GM21360 (cell line): ENCODE data around the gene OR2B6.
"Not testable (repeated sequence)": the region's sequence is repeated elsewhere in the genome, so short reads cannot be mapped to it uniquely, and the experiment has no call there.

Experiments used
- ATAC-seq: cut with Tn5 transposase; IDR thresholded peaks from one replicate; pipeline ENCODE4 v1.9.1; 2021; ENCODE audit warnings: mild to moderate bottlenecking, moderate library complexity; ENCODE audit not compliant: unreplicated experiment

The OR2B6 gene

GRCh38 chr6:27956941-27957340 is at the start of gene OR2B6:
OR2B6 (plus strand) TSS chr6:27957241; CDS start chr6:27957241, 0 bp downstream.
- ATAC-seq: no peak

- no peak for ATAC-seq
Measured at GRCh38 chr6:27908017-27908416, 49.0 kb upstream of the OR2B6 start.

DNA sequence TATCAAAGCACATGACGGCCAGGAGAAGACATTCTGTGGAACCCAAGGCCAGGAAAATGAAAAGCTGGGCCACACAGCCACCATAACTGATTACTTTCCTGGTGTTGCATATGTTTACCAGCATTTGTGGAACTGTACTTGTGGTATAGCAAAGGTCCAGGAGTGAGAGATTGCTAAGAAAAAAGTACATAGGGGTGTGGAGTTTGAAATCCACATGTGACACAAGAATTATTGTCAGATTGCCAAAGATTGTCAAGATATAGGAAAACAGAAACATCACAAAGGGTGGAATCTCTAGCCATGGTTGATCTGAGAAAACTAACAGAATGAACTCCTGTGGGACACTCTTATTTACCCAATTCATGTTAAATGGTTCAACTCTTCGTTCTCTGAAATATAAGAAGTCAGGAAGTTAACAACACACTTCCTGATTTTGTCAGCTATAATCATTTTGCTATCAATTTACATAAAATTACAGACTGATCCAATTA is 45.0 kb upstream of the OR2B6 start, which contains the start of gene OR2B2:
Gene OR2B2 (minus strand): TSS at position 441 of the 491 bp plus-strand sequence. CDS start 77 bp downstream, at position 364.
- no peak for ATAC-seq

- ATAC-seq: no peak
Measured at GRCh38 chr6:27922949-27923348, 34.1 kb upstream of the OR2B6 start.

DNA sequence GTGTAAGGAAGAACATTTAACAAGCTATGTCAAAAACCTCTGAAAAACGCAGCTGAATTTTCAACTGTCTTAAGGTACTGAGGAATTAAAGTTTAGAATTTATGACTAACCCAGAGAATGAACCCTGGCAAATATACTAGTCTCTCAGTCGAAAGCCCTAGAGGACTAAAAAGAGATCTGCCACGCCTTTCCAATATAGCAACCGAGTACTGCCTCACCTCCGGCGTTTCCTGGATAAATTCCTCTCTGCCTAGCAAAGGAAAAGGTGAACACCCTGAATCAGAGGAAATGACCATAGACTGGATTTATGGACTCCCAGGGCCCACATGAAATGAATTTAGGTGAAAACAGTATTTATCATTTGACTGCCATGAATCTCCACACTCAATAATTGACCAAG is 32.9 kb upstream of the OR2B6 start:
- no peak for ATAC-seq

DNA sequence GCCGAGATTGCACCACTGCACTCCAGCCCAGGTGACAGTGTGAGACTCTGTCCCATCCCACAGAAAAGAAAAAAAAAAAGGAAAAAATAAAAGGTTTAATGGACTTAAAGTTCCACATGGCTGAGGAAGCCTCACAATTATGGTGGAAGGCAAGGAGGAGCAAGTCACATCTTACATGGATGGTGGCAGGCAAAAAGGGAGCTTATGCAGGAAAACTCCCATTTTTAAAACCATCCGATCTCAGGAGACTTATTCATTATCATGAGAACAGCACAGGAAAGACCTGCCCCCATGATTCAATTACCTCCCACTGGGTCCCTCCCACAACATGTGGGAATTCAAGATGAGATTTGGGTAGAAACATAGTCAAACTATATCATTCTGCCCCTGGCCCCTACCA is 29.0 kb upstream of the OR2B6 start:
- not testable (repeated sequence) for ATAC-seq

GRCh38 chr6:27929930-27930329 is 27.1 kb upstream of the OR2B6 start:
- not testable (repeated sequence) for ATAC-seq

- no peak for ATAC-seq
Measured at GRCh38 chr6:27931209-27931608, 25.8 kb upstream of the OR2B6 start.

- no peak for ATAC-seq
Measured at GRCh38 chr6:27940766-27941165, 16.3 kb upstream of the OR2B6 start.

- not testable (repeated sequence) for ATAC-seq
Measured at GRCh38 chr6:27943072-27943471, 14.0 kb upstream of the OR2B6 start.

- ATAC-seq: no peak
Measured at GRCh38 chr6:27948237-27948636, 8.8 kb upstream of the OR2B6 start.

DNA sequence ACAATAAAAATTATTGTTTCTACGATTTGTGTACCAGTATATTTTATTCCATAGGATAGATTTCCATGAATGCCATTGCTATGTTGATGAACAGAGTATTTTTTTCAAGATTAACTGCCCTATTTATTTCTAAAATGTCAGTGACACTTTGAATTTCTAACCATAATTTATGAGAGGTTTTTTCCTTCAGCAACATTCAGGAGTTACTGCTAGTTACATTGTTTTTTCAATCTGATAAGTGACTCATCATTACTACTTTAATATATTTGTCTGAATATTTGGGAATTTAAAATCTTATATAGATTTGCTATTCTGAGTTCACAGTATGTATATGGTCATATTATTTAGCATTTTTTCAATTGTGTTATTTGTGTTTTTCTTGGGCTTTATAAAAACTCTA is 6.0 kb upstream of the OR2B6 start:
- ATAC-seq: no peak

GRCh38 chr6:27957516-27957915 is 475 bp downstream of the OR2B6 start:
- no peak for ATAC-seq

GRCh38 chr6:27962506-27962905 is 5.5 kb downstream of the OR2B6 start:
- ATAC-seq: no peak

DNA sequence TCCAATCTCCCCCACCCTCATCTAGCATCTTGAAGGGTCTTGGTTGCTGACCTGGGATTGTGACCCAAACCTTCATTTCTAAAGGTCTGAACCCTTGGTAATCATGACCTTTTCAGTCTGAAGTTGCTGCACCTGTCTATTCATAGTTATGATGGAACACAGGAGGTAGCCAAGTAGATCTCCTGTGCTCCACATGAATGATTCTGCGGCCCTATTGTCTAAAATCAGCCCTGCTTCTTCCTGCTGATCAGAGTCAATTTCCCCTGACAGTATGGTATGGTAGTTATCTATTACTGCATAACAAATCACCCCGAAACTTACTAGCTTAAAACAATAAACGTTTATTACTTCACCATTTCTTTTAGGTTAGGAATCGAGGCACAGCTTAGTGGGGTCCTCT is 9.0 kb downstream of the OR2B6 start:
- ATAC-seq: no peak

DNA sequence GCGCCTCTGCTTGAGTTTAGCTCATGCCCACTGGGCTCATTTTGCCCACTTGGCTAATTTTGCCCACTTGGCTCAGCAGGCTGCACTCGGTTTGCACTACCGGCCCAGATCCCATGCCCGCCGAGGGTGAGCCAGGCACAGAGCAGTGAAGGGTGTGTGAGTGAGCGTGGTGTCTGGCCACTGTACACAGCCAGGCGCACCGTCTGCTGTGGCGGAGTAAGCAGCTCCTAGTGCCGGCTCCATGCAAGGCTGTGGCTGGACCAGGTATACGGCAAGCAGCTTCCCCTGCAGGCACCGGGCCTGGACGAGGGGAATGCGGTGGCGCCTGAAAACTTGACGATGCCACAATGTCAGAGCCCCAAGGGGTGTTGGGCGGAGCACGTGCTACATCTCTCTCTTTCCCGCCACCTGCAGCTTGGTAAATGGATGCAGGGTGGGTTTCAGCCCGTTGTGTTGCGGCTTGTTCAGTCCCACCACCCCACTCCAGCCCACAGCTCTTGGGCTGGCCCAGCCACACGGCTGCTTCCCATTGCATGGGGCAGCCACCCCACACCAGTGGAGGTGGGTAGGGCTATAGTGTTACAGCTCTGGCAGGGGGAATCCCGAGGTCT is 9.9 kb downstream of the OR2B6 start:
- no peak for ATAC-seq

GRCh38 chr6:27970444-27970843 is 13.4 kb downstream of the OR2B6 start:
- no peak for ATAC-seq

GRCh38 chr6:27972750-27973149 is 15.7 kb downstream of the OR2B6 start:
- ATAC-seq: no peak

DNA sequence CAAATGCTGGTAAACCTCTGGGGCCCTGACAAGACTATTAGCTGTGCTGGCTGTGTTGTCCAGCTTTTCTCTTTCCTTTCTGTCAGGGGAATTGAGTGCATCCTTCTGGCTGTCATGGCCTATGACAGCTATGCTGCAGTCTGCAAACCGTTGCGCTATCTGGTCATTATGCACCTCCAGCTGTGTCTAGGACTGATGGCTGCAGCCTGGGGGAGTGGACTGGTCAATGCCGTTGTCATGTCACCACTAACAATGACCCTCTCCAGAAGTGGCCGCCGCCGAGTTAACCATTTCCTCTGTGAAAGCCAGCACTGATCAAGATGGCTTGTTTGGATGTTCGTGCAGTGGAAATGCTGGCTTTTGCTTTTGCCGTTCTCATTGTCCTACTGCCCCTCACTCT is 20.3 kb downstream of the OR2B6 start:
- ATAC-seq: no peak

GRCh38 chr6:27978705-27979104 is 21.7 kb downstream of the OR2B6 start:
- ATAC-seq: no peak

DNA sequence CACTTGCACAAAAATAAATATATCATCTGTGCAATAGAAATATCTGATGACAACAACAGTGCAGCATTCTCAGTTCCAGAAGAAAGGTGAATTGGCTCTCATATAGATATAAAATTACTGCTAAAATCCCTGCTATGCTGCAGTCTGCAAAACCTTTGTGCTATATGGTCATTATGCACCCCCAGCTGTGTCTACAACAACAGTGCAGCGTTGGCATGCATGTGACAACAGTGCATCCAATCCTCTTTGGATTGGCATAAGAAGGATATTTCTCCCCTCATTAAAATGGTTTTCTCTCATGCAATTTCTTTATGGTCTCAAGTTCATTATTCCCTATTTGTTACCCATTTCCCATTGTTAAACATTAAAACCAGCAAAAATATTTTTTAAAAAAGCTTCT is 23.1 kb downstream of the OR2B6 start:
- ATAC-seq: no peak

- no peak for ATAC-seq
Measured at GRCh38 chr6:27986928-27987725, 30.1 kb downstream of the OR2B6 start.
